ENCODE results near the gene PRR18. TPM values are rescaled to one million over a fixed set of nuclear protein-coding genes. Genes with fewer than 3 reads are reported as not detected.

The PRR18 gene
- total RNA-seq, 1 experiment from 2014 or later, result not detected

- DNase-seq (ENCODE audit: low read depth), result no peak
These were observed 25.2 kb upstream of the PRR18 start for GRCh38 chr6:166333172-166333995.

- no peak for DNase-seq (ENCODE audit: low read depth)
These were observed 23.6 kb upstream of the PRR18 start for GRCh38 chr6:166331503-166332415.

GRCh38 chr6:166330612-166331011 lies 22.4 kb upstream of the PRR18 start:
- no peak for DNase-seq (ENCODE audit: low read depth)

- DNase-seq (ENCODE audit: low read depth), result no peak
These were observed 17.3 kb upstream of the PRR18 start for GRCh38 chr6:166325383-166326042.

GRCh38 chr6:166323395-166323794 lies 15.2 kb upstream of the PRR18 start:
- no peak for DNase-seq (ENCODE audit: low read depth)

- DNase-seq (ENCODE audit: low read depth), result no peak
These were observed 10.7 kb upstream of the PRR18 start for GRCh38 chr6:166318649-166319600.

GRCh38 chr6:166318227-166318626 lies 10.0 kb upstream of the PRR18 start:
- DNase-seq (ENCODE audit: low read depth), result no peak

GRCh38 chr6:166317261-166318212 lies 9.3 kb upstream of the PRR18 start:
- no peak for DNase-seq (ENCODE audit: low read depth)

- DNase-seq (ENCODE audit: low read depth), result no peak
These were observed 7.2 kb upstream of the PRR18 start for GRCh38 chr6:166315436-166315835.

GRCh38 chr6:166314454-166314853 lies 6.3 kb upstream of the PRR18 start:
- DNase-seq (ENCODE audit: low read depth), result no peak

GRCh38 chr6:166313255-166314070 lies 5.3 kb upstream of the PRR18 start:
- DNase-seq (ENCODE audit: low read depth), result peak; percentile 9

- DNase-seq (ENCODE audit: low read depth), result no peak
These were observed 4.6 kb upstream of the PRR18 start for GRCh38 chr6:166312832-166313231.

GRCh38 chr6:166310634-166311033 lies 2.4 kb upstream of the PRR18 start:
- no peak for DNase-seq (ENCODE audit: low read depth)

GRCh38 chr6:166309977-166310376 lies 1.8 kb upstream of the PRR18 start:
- DNase-seq (ENCODE audit: low read depth), result no peak

GRCh38 chr6:166308769-166309589 lies 787 bp upstream of the PRR18 start:
- no peak for DNase-seq (ENCODE audit: low read depth)

- DNase-seq (ENCODE audit: low read depth), result no peak
These were observed 835 bp downstream of the PRR18 start for GRCh38 chr6:166307082-166308032.

All from M059J (cell line).